Pancreas (tissue), 10 donors: Measurements from ENCODE around the gene CD28. TPM values are rescaled to one million over a fixed set of nuclear protein-coding genes. Genes with fewer than 3 reads are reported as not detected.

Experiments used
- ATAC-seq, 4 donors: fragments of 200-7000 bp; cut with Tn5 transposase; one replicate each; pipeline versions ENCODE4 v1.8.0 to v1.9.1; 2020; ENCODE audit warnings: mild to moderate bottlenecking in 4 of 4, moderate library complexity in 4 of 4
- DNase-seq, 6 donors: peaks; one replicate each; pipeline ENCODE4 v3.0.0-alpha.2; 2020
- FAIRE-seq: peaks from 2 replicates; lab custom pipeline; 2012; peaks lifted over from hg19 to GRCh38; lab: Jason Lieb, UNC
- H3K27ac ChIP-seq, 4 donors: fragments of 200-600 bp; sonication (generic); 1 replicate in 3 of 4; 2 replicates in 1 of 4; pipeline versions ENCODE4 v1.5.0 to v1.8.0; 2020
- H3K27me3 ChIP-seq, 4 donors: fragments of 200-600 bp; one replicate each; pipeline ENCODE4 v1.8.0; 2021
- H3K36me3 ChIP-seq, 3 donors: fragments of 200-600 bp; sonication (generic) in 1 of 3; one replicate each; pipeline versions ENCODE4 v1.5.0 to v1.8.0; 2020 to 2021
- H3K4me1 ChIP-seq, 3 donors: fragments of 200-600 bp; one replicate each; pipeline ENCODE4 v1.8.0; 2021
- H3K4me3 ChIP-seq, 4 donors: fragments of 200-600 bp; sonication (generic) in 2 of 4; one replicate each; pipeline versions ENCODE4 v1.5.0 to v1.8.0; 2020 to 2021
- H3K9me3 ChIP-seq, 4 donors: fragments of 200-600 bp; one replicate each; pipeline ENCODE4 v1.8.0; 2021
- WGBS, 2 donors: extraction: QIAGEN DNeasy Blood & Tissue Kit; methylation state at CpG; one replicate each; pipeline ENCODE4 v1.1.7; 2013; 5-methylcytosine and 5-hydroxymethylcytosine counted together
- intact Hi-C, 3 donors: fragments of 100-400 bp; cut with DNase I; formaldehyde crosslinking; loops; one replicate each; pipeline versions ENCODE4 v1.11.1 to v1.14.2; 2022
- polyA plus RNA-seq, 2 donors: library from polyadenylated mRNA; stranded (reverse); fragments of 200-250 nt; gene quantifications; one replicate each; pipeline ENCODE4 v1.2.3, GENCODE V29; 2013
- total RNA-seq, 6 donors: library from RNA; stranded (reverse); fragmentation: NEBNext Ultra II Directional in 4 of 6; extraction: Animal tissue kit (Norgen Biotek cat#: 25700) in 4 of 6; gene quantifications; one replicate each; pipeline versions ENCODE4 v1.2.1 to v1.2.4, GENCODE V29; 2021 to 2023
- TF ChIP-seq, protein P1 (sequence below), 4 donors: fragments of 200-600 bp; sonication (generic) in 3 of 4; IDR thresholded peaks; one replicate each; pipeline versions ENCODE4 v1.5.0 to v1.8.0; 2021; ENCODE audit warnings: antibody characterized with exemption in 4 of 4
- donor health status: healthy with polysubstance abuse.
- donor health status: DM: no; HTN: no; CAD: no; lungs with moderate emphysema.
- donor health status: DM: no; HTN: no; CAD: no.
- donor health status: control.
- donor health status: control.
- donor health status: Bipolar disorder and iron deficiency.
- donor health status: DM: yes; HTN: yes; CAD: no.
- donor health status: DM: no; HTN: no; CAD: no.
- donor health status: DM: no; HTN: no; CAD: no.
- donor health status: DM: yes; HTN: yes; CAD: no.

Gene CD28
- total and polyA plus RNA-seq, 8 donors = 0.08 to 0.63 (median 0.28) TPM; not detected in 1

DNA sequence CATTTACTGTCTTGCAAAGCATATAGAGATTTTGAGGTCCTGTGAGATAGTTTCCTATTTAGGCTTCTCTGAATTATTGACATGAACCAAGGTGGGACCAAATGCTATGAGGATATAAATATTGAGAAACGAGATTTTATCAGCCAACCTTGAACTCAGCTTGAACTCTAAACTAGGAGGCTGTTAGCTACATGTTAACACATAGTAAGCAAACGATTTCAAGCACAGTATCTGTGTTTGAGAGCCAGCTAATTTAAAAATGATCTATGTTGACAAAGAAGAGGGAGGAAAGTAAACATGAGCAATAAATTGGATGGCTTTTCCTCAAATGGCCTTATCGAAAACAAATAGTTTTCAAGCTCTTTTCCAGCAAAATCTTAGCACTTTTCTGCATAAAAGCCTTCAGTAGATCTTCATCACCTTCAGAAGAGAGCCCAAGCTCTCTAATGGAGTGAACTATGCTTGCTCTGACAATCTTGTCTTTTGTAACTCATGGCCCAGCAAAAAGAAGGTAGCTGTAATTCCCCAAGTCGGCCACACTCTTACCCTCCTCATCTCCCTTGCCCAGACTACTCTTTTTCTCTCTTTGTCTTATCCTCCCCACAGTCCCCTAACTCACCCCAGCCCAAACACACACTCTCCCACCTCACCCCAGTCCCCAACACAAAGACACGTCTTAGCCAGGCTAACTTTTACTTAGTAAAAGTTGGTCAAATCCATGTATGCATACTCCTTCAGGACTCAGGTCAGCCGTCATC, 14.7 kb downstream of the CD28 start:
- intact Hi-C loops = no loop called here
- no peak for ATAC-seq
- FAIRE-seq = no peak
- H3K4me1 ChIP-seq = no peaks in the 10 kb centered on the region
- DNase-seq = no peak
- WGBS, 2 donors = 48 to 50% methylated on average over 6 of the region's 6 CpGs
- no peaks in the 10 kb centered on the region for H3K9me3 ChIP-seq
- TF ChIP-seq, protein P1, sequence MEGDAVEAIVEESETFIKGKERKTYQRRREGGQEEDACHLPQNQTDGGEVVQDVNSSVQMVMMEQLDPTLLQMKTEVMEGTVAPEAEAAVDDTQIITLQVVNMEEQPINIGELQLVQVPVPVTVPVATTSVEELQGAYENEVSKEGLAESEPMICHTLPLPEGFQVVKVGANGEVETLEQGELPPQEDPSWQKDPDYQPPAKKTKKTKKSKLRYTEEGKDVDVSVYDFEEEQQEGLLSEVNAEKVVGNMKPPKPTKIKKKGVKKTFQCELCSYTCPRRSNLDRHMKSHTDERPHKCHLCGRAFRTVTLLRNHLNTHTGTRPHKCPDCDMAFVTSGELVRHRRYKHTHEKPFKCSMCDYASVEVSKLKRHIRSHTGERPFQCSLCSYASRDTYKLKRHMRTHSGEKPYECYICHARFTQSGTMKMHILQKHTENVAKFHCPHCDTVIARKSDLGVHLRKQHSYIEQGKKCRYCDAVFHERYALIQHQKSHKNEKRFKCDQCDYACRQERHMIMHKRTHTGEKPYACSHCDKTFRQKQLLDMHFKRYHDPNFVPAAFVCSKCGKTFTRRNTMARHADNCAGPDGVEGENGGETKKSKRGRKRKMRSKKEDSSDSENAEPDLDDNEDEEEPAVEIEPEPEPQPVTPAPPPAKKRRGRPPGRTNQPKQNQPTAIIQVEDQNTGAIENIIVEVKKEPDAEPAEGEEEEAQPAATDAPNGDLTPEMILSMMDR (IDR thresholded peaks at IDR 0.05) = no peak
- no peaks in the 10 kb centered on the region for H3K27me3 ChIP-seq
- H3K27ac ChIP-seq = no peak overlapping the region
- no peaks in the 10 kb centered on the region for H3K36me3 ChIP-seq
- no peak overlapping the region for H3K4me3 ChIP-seq

DNA sequence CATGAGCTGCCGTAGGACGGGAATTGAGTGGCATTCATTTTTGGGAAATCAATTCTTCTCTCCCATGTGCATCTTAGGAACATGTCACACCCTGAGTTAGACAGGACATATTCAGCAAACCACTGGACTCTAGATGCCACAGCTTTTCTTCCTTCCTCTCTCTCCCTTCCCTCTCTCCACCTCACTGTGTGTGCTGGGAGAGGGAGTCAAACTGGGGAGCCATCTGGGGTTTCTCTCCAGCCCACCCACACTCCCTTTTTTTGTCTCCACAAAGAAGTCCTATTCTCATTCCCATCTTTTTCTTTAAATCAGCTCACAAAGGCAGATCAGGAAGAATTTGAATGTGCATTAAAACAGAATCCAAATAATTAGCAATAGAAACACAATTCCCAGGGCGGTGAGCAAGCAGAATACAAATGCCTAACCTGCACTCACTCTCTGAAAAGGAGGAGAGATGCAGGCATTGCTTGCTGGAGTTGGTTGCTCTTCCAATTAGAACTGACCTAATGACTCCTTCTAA, 15.4 kb downstream of the CD28 start:
- Histone ChIP-seq H3K27ac (no peak overlapping the region), H3K4me3 (no peak overlapping the region), H3K36me3 (no peaks in the 10 kb centered on the region), H3K9me3 (no peaks in the 10 kb centered on the region), H3K4me1 (no peaks in the 10 kb centered on the region), H3K27me3 (no peaks in the 10 kb centered on the region)
- no peak for DNase-seq
- intact Hi-C loops = no loop called here
- FAIRE-seq = no peak
- TF ChIP-seq, protein P1 (IDR thresholded peaks at IDR 0.05) = no peak
- no peak for ATAC-seq
- 93 to 97% methylated on average over 3 of the region's 3 CpGs for WGBS, 2 donors

DNA sequence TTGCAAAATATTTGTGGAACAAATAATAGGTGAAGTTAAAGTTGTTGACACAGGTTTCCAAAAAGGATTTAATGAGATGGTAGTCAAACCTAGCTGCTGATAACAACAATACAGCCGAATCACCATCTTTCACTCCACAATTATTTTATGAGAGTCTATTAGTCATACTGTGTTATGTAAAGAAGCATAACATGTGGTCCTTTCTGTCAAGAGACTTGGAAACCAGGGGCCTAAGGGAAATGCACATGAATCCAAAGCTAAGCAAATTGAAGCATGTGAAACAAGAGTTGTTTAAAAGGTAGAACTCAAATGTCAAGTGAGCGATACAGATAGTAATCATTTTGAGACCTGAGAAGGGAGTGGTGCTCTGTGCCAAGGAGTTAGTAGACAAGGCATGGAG, 16.0 kb downstream of the CD28 start:
- ATAC-seq (no peak), FAIRE-seq (no peak), DNase-seq (no peak)
- TF ChIP-seq, protein P1 (IDR thresholded peaks at IDR 0.05) = no peak
- Histone ChIP-seq H3K36me3 (no peaks in the 10 kb centered on the region), H3K4me1 (no peaks in the 10 kb centered on the region), H3K27me3 (no peaks in the 10 kb centered on the region), H3K9me3 (no peaks in the 10 kb centered on the region), H3K27ac (no peak overlapping the region), H3K4me3 (no peak overlapping the region)
- WGBS, 2 donors = 63 to 68% methylated on average over 2 of the region's 2 CpGs
- intact Hi-C loops = no loop called here

DNA sequence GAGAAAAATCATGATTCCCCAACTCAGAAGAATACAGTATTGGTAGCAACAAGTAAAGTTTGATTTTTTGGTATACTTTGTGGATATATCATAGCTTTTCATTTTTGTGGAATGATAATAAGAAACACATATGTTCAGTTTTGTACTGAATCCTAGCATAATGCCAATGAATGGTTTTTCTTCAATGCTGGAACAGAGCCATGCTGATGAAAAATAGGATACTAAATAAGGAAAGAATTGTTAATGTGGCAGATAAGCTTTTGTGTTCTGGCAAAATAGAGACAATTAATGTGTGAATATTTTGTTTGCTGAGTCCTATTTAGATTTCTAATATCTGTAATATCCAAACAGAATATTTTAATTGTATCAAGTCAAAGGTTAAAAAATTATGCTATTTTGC, 21.9 kb downstream of the CD28 start:
- no peaks in the 10 kb centered on the region for H3K4me1 ChIP-seq
- H3K27ac ChIP-seq = no peak overlapping the region
- no peaks in the 10 kb centered on the region for H3K27me3 ChIP-seq
- no peaks in the 10 kb centered on the region for H3K9me3 ChIP-seq
- TF ChIP-seq, protein P1 (IDR thresholded peaks at IDR 0.05) = no peak
- intact Hi-C loops = no loop called here
- DNase-seq (no peak), ATAC-seq (no peak), FAIRE-seq (no peak)
- no peaks in the 10 kb centered on the region for H3K36me3 ChIP-seq
- no peak overlapping the region for H3K4me3 ChIP-seq

DNA sequence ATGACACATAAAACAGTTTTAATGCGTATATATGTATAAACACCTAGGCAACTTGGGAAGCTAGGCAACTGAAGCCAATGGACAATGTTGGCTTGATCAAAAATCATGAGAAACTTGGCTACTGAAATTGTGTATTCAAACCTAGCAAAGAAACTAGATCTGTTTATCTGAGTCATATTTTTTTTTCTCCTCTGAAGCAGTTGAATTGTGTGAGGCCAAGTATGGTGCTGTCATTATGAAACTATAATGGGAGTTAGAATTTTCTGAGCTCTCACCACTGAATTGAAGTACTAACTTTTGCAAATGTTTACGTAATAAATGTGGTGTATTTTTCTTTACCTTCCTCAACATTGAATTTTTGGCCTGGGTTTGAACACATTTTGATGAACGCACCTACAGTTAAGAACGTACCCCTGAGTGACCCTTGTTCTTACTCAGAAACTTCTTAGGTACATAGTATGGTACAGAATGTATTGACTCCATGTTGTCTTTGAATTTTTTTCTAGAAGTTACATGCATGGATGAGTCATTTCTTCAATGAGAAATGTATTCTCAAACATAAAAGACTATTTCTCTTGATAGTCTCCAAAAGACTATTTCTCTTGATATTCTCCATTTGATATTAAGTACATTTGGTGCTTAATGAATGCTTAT, 23.8 kb downstream of the CD28 start:
- TF ChIP-seq, protein P1 (IDR thresholded peaks at IDR 0.05) = no peak
- intact Hi-C loops = no loop called here
- Histone ChIP-seq H3K4me1 (no peaks in the 10 kb centered on the region), H3K27ac (no peak overlapping the region), H3K36me3 (no peaks in the 10 kb centered on the region), H3K9me3 (no peaks in the 10 kb centered on the region), H3K4me3 (no peak overlapping the region), H3K27me3 (no peaks in the 10 kb centered on the region)
- DNase-seq (no peak), ATAC-seq (no peak), FAIRE-seq (no peak)
- WGBS, 2 donors = 92 to 94% methylated on average over 4 of the region's 4 CpGs
